GM19193 (cell line): ENCODE data around the gene PAQR5.
A peak's percentile ranks its signal among the peaks of the same experiment; 100 is the strongest.

ENCODE experiments used
- POLR2A ChIP-seq: IDR thresholded peaks from 4 replicates; pipeline ENCODE4 v1.6.1; 2011; ENCODE audit not compliant: insufficient read depth, insufficient read length; ENCODE audit errors: extremely low read depth

PAQR5 gene

GRCh38 chr15:69412701-69413100 is 114.0 kb downstream of the PAQR5 start:
- TF ChIP-seq POLR2A, result no peak

GRCh38 chr15:69413822-69414700 is 115.3 kb downstream of the PAQR5 start, which contains the start of gene KIF23:
TSS of gene KIF23 (plus strand) at chr15:69414349. CDS start at chr15:69414466, 117 bp downstream.
- TF ChIP-seq POLR2A, result peak; percentile 70

- no peak for TF ChIP-seq POLR2A
Observed at GRCh38 chr15:69414701-69415167, 116.0 kb downstream of the PAQR5 start.

GRCh38 chr15:69415381-69415780 is 116.7 kb downstream of the PAQR5 start:
- no peak for TF ChIP-seq POLR2A

- no peak for TF ChIP-seq POLR2A
Observed at GRCh38 chr15:69417581-69417980, 118.9 kb downstream of the PAQR5 start.

- no peak for TF ChIP-seq POLR2A
Observed at GRCh38 chr15:69421498-69421897, 122.8 kb downstream of the PAQR5 start.

GRCh38 chr15:69422336-69422895 is 123.7 kb downstream of the PAQR5 start:
- no peak for TF ChIP-seq POLR2A

GRCh38 chr15:69424001-69424400 is 125.3 kb downstream of the PAQR5 start:
- no peak for TF ChIP-seq POLR2A

GRCh38 chr15:69424748-69425413 is 126.2 kb downstream of the PAQR5 start:
- TF ChIP-seq POLR2A, result no peak

- no peak for TF ChIP-seq POLR2A
Observed at GRCh38 chr15:69433831-69434230, 135.1 kb downstream of the PAQR5 start.

GRCh38 chr15:69434238-69434637 is 135.5 kb downstream of the PAQR5 start:
- no peak for TF ChIP-seq POLR2A

- no peak for TF ChIP-seq POLR2A
Observed at GRCh38 chr15:69434679-69435078, 136.0 kb downstream of the PAQR5 start.

- no peak for TF ChIP-seq POLR2A
Observed at GRCh38 chr15:69435985-69436384, 137.3 kb downstream of the PAQR5 start.

GRCh38 chr15:69436951-69437350 is 138.2 kb downstream of the PAQR5 start:
- no peak for TF ChIP-seq POLR2A

GRCh38 chr15:69439623-69440022 is 140.9 kb downstream of the PAQR5 start:
- TF ChIP-seq POLR2A, result no peak
